Stimulated activated CD4-positive, alpha-beta T cell treated with anti-CD3 and anti-CD28 coated beads, Interleukin-2, amount 100 ng/mL, for 24 hours (primary cell): Measurements from ENCODE around the gene CYTH4.

Experiments
- DNase-seq, 2 donors: peaks; one replicate each; pipeline ENCODE4 v3.0.0-alpha.2; 2020

The CYTH4 gene

DNA sequence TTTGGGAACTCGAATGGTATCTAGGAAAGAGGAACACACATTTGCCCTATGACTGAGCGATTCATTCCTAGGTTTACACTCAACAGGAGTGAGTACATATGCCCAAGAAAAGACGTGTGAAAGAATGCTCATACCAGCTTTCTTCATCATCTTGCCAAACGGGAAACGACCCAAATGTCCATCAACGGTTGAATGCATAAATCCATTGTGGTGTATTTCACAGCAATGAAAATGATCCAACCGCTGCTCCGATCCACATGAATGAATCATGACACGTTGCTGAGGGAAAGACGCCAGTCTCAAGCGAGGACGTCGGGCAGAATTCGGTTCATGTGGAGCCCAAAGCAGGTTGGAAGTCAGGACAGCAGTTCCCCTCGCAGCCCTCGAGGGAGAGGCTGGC lies 71.5 kb downstream of the CYTH4 start:
- no peak for DNase-seq

DNA sequence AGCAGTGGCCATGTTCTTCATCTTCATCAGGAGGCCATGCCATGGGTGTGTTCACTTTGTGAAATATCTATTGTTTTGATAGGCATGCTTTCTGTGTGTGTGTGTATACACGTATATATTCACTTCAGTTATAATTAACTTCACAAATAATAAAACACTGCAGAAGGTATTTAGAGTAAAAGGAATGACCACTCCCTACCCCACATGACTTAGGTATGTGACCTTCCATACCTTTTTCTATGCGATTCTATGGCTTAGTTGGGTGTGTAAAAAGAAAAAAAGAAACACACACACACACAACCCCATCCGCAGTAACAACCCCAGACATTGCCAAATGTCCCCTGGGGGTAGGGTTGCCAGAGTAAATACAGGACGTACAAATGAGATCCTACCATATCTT lies 72.0 kb downstream of the CYTH4 start:
- DNase-seq, result no peak

DNA sequence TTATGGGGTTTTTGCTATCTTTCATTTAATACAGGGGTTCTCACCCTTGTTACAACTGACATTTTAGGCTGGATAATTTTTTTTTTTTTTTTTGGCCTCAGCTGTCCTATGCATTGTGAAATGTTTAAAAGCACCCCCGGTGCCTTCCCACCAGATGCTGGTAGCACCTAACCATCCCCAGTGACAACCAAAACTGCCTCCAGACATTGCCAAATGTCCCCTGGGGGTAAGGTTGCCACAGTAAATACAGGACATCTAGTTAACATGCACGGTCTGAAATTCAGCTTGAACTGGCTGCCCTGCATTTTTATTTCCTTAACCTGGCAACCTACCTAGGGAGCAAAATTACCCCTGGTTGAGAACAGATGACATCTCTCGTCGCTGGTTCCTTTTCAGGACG lies 72.4 kb downstream of the CYTH4 start:
- no peak for DNase-seq

- no peak for DNase-seq
These were observed 72.9 kb downstream of the CYTH4 start for GRCh38 chr22:37355174-37355573.

- no peak for DNase-seq
These were observed 74.6 kb downstream of the CYTH4 start for GRCh38 chr22:37356922-37357321.

DNA sequence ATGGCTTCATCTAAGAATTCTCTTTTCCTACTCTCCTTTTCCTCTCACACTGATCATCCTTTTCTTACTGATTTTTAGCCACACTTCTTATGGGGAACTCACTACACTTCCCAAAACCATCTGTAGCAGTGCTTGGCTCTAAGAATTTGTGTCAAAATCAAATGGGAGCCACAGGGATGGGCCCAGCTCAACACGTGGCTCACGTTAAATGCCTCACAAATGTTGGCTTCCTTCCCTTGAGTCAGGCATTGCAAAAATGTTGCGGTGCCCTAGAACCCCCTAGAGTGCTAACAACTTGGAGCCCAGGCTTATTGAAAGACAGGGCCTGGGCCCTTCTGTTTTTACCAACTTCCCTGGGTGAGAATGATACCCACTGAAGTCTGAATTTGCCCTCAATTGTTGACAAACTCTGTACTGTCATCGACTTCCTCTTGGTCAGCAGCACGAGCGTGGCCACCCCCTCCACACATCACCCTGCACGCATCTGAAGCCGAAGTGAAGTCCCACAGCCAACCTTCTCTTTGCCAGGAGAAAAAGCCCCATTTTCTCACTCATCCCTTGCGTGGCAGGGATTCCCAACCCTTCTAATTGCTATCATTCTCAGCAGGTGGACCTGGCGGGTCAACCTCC lies 75.3 kb downstream of the CYTH4 start:
- no peak for DNase-seq

- DNase-seq, result no peak
These were observed 76.1 kb downstream of the CYTH4 start for GRCh38 chr22:37358386-37358785.

DNA sequence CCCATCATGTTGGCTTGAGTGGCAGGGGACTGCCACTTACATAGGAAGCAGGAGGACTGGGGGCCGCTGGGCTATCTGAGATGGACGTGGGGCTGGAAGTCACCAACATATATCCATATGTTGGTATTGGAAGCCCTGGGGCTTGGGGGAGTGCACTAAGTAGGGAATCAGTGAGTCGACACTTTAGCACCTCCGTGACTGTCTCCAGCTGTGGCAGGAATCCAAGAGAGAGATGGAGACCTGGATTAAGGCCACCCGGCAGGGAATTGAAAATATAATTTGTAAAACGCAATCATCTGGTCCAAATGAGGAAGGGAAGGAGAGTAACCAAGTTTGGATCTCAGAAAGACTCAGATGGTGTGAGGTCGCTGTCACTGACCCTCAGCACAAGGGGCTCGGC lies 76.6 kb downstream of the CYTH4 start:
- DNase-seq, result no peak

DNA sequence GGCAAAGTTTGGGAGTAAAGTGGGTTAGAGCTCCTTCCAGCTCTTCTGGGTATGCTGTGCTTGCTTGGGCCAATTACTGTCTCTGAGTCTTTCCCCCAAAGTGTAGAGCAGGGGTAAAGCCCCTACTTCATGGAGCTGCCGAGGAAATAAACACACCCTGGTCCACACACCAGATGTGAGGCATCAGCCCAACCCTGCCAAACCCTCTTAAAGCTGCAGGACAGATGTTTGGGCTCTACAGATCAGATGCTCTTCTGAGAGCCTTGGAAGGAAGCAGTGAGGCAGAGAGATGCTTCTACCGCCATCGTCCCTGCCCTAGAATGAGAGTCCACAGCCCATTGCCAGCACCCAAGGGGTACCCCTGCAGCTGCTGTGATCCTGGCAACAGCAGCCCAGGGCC lies 80.3 kb downstream of the CYTH4 start:
- DNase-seq, result no peak

GRCh38 chr22:37363261-37363992 lies 81.1 kb downstream of the CYTH4 start:
- no peak for DNase-seq
